Panc1 (cell line): ENCODE results near the gene LRRC8E. TPM values are rescaled to one million over a fixed set of nuclear protein-coding genes. Genes with fewer than 3 reads are reported as not detected.

Experiments used
- ATAC-seq: fragments of 200-7000 bp; cut with Tn5 transposase; 2 replicates; pipeline ENCODE4 v1.9.1; 2020; ENCODE audit warnings: mild to moderate bottlenecking, moderate library complexity
- BruUV-seq: library from RNA; stranded (reverse); fragments of 400-500 nt; replicated peaks from 2 replicates; lab custom pipeline; 2021; lab: Mats Ljungman, UMichigan
- CTCF ChIA-PET: fragments of 300-600 bp; sonication (Branson Sonifier 250); formaldehyde crosslinking; loops from one replicate; lab custom pipeline; 2022; ENCODE audit warnings: antibody characterized with exemption; lab: Charles Lee
- POLR2A ChIA-PET: fragments of 300-600 bp; sonication (Branson Sonifier 250); formaldehyde crosslinking; loops from one replicate; lab custom pipeline; 2022; ENCODE audit warnings: antibody characterized with exemption; lab: Charles Lee
- DNase-seq: peaks from one replicate; pipeline ENCODE4 v3.0.0-alpha.2; 2010; ENCODE audit warnings: low read depth, low spot score
- H3K27ac ChIP-seq: 2 replicates; pipeline ENCODE4 v1.5.1; 2011; ENCODE audit warnings: mild to moderate bottlenecking, low read length, inconsistent platforms
- H3K27me3 ChIP-seq: fragments of 200-500 bp; sonication (Bioruptor generic); 2 replicates; pipeline ENCODE4 v1.6.0; 2014; ENCODE audit warnings: low read length, inconsistent platforms; ENCODE audit not compliant: control insufficient read depth, insufficient read depth
- H3K36me3 ChIP-seq: fragments of 200-500 bp; sonication (Bioruptor generic); 2 replicates; pipeline ENCODE4 v1.5.1; 2014; ENCODE audit warnings: inconsistent platforms, mild to moderate bottlenecking, low read length, moderate library complexity; ENCODE audit not compliant: control insufficient read depth, insufficient read depth
- H3K4me1 ChIP-seq: 2 replicates; pipeline ENCODE4 v1.5.1; 2011; ENCODE audit warnings: inconsistent platforms, mild to moderate bottlenecking, low read length, moderate library complexity; ENCODE audit not compliant: control insufficient read depth, insufficient read depth
- H3K4me3 ChIP-seq, 2 experiments: 2 replicates each; pipeline ENCODE4 v1.5.1; 2011 to 2012; ENCODE audit warnings: low read depth in 2 of 2, low read length in 2 of 2, mild to moderate bottlenecking in 2 of 2, inconsistent platforms in 1 of 2, moderate library complexity in 1 of 2
- H3K9me3 ChIP-seq: fragments of 200-500 bp; sonication (Bioruptor generic); 2 replicates; pipeline ENCODE4 v1.5.1; 2014; ENCODE audit warnings: low read depth, mild to moderate bottlenecking, inconsistent platforms, low read length, moderate library complexity; ENCODE audit not compliant: control insufficient read depth, insufficient read depth
- POLR2AphosphoS5 ChIP-seq: IDR thresholded peaks from 2 replicates; pipeline ENCODE4 v1.6.1; 2012; ENCODE audit warnings: mild to moderate bottlenecking, low read depth, low read length, moderate library complexity
- SIN3A ChIP-seq: IDR thresholded peaks from 2 replicates; pipeline ENCODE4 v1.6.1; 2012; ENCODE audit warnings: low read depth, mild to moderate bottlenecking, low read length, moderate library complexity, borderline replicate concordance; ENCODE audit not compliant: insufficient read depth
- TCF7L2 ChIP-seq: IDR thresholded peaks from 2 replicates; pipeline ENCODE4 v1.6.1; 2011; ENCODE audit warnings: mild to moderate bottlenecking, low read depth, low read length, inconsistent platforms
- in situ Hi-C: cut with HindIII; loops from 2 replicates; pipeline ENCODE4 v1.10.0; 2016; ENCODE audit warnings: low sequenced_read_pairs, low pct_unique_long_range_greater_than_20kb
- intact Hi-C: fragments of 100-400 bp; cut with micrococcal nuclease; formaldehyde crosslinking; loops from one replicate; pipeline ENCODE4 v1.10.0; 2022; ENCODE audit not compliant: unreplicated experiment
- total RNA-seq: library from RNA; stranded (reverse); gene quantifications from one replicate; pipeline ENCODE4 v1.2.1, GENCODE V29; 2021; ENCODE audit not compliant: unreplicated experiment
- TF ChIP-seq, protein P1 (sequence below), 2 experiments: IDR thresholded peaks; 2 replicates each; pipeline ENCODE4 v1.6.1; 2011 to 2012; ENCODE audit warnings: low read depth in 2 of 2, control low read depth in 1 of 2, low read length in 1 of 2, mild to moderate bottlenecking in 1 of 2, moderate library complexity in 1 of 2; ENCODE audit not compliant: insufficient read depth in 1 of 2
- TF ChIP-seq, protein P2 (sequence below): fragments of 450-650 bp; IDR thresholded peaks from 2 replicates; pipeline ENCODE4 v1.5.1; 2017; ENCODE audit warnings: mild to moderate bottlenecking

LRRC8E gene
- total RNA-seq, 1 experiment from 2014 or later, result 5.0 TPM

- POLR2A ChIA-PET, result no interaction called here
- intact Hi-C loops, result no loop called here
- Histone ChIP-seq H3K4me1 (no peaks in the 10 kb centered on the region), H3K9me3 (no peaks in the 10 kb centered on the region), H3K4me3 (peak overlapping the region; percentile 92 to 96), H3K27me3 (no peaks in the 10 kb centered on the region), H3K27ac (peak overlapping the region; percentile 86), H3K36me3 (peaks cover 4% of the 10 kb centered on the region)
- in situ Hi-C loops, result no loop called here
- no TSS peak for BruUV-seq
- ATAC-seq (no peak), DNase-seq (no peak)
- CTCF ChIA-PET, result interaction anchor here (0.6 to 0.7 kb wide), 2 partner anchors 11 to 127 kb away, joined by 3 read pairs; no protein-coding TSS in a partner anchor
- TF ChIP-seq TCF7L2 (no peak), POLR2AphosphoS5 (no peak), SIN3A (no peak)
- TF ChIP-seq, protein P1, sequence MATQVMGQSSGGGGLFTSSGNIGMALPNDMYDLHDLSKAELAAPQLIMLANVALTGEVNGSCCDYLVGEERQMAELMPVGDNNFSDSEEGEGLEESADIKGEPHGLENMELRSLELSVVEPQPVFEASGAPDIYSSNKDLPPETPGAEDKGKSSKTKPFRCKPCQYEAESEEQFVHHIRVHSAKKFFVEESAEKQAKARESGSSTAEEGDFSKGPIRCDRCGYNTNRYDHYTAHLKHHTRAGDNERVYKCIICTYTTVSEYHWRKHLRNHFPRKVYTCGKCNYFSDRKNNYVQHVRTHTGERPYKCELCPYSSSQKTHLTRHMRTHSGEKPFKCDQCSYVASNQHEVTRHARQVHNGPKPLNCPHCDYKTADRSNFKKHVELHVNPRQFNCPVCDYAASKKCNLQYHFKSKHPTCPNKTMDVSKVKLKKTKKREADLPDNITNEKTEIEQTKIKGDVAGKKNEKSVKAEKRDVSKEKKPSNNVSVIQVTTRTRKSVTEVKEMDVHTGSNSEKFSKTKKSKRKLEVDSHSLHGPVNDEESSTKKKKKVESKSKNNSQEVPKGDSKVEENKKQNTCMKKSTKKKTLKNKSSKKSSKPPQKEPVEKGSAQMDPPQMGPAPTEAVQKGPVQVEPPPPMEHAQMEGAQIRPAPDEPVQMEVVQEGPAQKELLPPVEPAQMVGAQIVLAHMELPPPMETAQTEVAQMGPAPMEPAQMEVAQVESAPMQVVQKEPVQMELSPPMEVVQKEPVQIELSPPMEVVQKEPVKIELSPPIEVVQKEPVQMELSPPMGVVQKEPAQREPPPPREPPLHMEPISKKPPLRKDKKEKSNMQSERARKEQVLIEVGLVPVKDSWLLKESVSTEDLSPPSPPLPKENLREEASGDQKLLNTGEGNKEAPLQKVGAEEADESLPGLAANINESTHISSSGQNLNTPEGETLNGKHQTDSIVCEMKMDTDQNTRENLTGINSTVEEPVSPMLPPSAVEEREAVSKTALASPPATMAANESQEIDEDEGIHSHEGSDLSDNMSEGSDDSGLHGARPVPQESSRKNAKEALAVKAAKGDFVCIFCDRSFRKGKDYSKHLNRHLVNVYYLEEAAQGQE (IDR thresholded peaks at IDR 0.05; ENCODE audit: insufficient read depth in 1 of 2, low read depth in 2 of 2, low read length in 1 of 2), result no peak
- TF ChIP-seq, protein P2, sequence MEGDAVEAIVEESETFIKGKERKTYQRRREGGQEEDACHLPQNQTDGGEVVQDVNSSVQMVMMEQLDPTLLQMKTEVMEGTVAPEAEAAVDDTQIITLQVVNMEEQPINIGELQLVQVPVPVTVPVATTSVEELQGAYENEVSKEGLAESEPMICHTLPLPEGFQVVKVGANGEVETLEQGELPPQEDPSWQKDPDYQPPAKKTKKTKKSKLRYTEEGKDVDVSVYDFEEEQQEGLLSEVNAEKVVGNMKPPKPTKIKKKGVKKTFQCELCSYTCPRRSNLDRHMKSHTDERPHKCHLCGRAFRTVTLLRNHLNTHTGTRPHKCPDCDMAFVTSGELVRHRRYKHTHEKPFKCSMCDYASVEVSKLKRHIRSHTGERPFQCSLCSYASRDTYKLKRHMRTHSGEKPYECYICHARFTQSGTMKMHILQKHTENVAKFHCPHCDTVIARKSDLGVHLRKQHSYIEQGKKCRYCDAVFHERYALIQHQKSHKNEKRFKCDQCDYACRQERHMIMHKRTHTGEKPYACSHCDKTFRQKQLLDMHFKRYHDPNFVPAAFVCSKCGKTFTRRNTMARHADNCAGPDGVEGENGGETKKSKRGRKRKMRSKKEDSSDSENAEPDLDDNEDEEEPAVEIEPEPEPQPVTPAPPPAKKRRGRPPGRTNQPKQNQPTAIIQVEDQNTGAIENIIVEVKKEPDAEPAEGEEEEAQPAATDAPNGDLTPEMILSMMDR, result no peak
These were observed 53.7 kb downstream of the LRRC8E start for GRCh38 chr19:7941895-7942596.

GRCh38 chr19:7942981-7943443 lies 54.7 kb downstream of the LRRC8E start:
- Histone ChIP-seq H3K27ac (peak overlapping the region; percentile 86), H3K4me1 (no peaks in the 10 kb centered on the region), H3K36me3 (peaks cover 4% of the 10 kb centered on the region), H3K27me3 (no peaks in the 10 kb centered on the region), H3K9me3 (no peaks in the 10 kb centered on the region), H3K4me3 (peak overlapping the region; percentile 92 to 96)
- ATAC-seq (peak; percentile 23; the same call in 1 of the 2 replicates), DNase-seq (no peak)
- intact Hi-C loops, result no loop called here
- in situ Hi-C loops, result no loop called here
- ChIA-PET POLR2A (interaction anchor here (1.0 to 1.4 kb wide), 2 partner anchors 12 to 26 kb away, joined by 3 to 4 read pairs; no protein-coding TSS in a partner anchor), CTCF (interaction anchor here (0.5 to 0.6 kb wide), 2 partner anchors 177 to 684 kb away, joined by 4 to 6 read pairs; no protein-coding TSS in a partner anchor)
- TF ChIP-seq SIN3A, result no peak
- TF ChIP-seq, protein P1 (IDR thresholded peaks at IDR 0.05; ENCODE audit: insufficient read depth in 1 of 2, low read depth in 2 of 2, low read length in 1 of 2), result no peak
- TF ChIP-seq POLR2AphosphoS5, result no peak
- no TSS peak for BruUV-seq
